GM19438 (cell line): ENCODE results near the gene EYS.
A peak's percentile ranks its signal among the peaks of the same experiment; 100 is the strongest.
"Not testable (repeated sequence)": the region's sequence is repeated elsewhere in the genome, so short reads cannot be mapped to it uniquely, and the experiment has no call there.

Experiments
- ATAC-seq: cut with Tn5 transposase; IDR thresholded peaks from one replicate; pipeline ENCODE4 v1.9.1; 2021; ENCODE audit warnings: low read depth; ENCODE audit not compliant: unreplicated experiment

The EYS gene

DNA sequence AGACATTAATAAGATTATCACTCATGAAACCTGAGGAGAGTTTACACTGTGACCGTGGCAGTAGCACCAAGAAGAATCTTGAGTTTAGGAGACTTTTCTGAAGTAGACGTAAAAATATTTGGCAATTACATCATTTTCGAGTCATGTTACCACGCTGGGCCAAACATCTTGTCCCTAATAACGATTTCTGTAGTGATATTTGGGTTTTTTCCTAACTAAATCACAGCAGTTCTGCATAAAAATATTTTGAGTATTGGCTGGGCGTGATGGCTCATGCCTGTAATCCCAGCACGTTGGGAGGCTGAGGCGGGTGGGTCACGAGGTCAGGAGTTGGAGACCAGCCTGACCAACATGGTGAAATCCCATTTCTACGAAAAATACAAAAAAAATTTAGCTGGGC, 1809.1 kb downstream of the EYS start:
- no peak for ATAC-seq

DNA sequence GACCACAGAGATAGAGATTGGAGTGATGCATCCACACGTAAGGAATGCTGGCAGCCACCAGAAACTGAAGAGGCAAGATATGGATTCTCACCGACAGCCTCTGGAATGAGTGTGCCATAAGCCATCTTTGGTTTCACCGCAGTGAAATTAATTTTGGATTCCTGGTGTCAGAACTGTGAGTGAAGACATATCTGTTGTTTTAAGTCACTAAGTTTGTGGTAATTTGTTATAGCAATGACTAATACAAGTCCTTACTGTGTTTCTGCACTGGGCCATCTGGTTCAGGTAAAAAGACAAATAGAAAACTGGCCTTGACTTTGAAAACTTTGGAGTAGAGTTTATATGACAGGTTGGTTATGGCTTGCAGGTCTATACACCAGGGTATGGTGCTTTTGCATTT, 1809.6 kb downstream of the EYS start:
- no peak for ATAC-seq

DNA sequence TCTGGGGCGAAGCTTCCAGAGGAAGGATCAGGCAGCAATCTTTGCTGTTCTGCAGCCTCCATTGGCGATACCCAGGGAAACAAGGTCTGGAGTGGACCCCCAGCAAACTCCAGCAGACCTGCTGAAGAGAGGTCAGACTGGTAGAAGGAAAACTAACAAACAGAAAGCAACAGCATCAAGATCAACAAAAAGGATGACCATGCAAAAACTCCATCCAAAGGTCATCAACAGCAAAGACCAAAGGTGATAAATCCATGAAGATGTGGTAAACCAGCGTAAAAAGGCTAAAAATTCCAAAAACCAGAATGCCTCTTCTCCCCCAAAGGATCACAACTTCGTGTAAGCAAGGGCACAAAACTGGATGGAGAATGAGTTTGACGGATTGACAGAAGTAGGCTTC, 1818.6 kb downstream of the EYS start:
- no peak for ATAC-seq

DNA sequence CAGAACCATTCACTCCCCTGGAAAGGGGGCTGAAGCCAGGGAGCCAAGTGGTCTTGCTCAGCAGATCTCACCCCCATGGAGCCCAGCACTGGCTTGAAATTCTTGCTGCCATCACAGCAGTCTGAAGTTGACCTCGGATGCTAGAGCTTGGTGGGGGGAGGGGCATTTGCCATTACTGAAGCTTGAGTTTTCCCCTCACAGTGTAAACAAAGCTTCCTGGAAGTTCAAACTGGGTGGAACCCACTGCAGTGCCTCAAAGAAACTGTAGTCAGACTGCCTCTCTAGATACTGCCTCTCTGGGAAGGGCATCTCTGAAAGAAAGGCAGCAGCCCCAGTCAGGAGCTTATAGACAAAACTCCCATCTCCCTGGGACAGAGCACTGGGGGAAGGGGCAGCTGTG, 1819.2 kb downstream of the EYS start:
- not testable (repeated sequence) for ATAC-seq

DNA sequence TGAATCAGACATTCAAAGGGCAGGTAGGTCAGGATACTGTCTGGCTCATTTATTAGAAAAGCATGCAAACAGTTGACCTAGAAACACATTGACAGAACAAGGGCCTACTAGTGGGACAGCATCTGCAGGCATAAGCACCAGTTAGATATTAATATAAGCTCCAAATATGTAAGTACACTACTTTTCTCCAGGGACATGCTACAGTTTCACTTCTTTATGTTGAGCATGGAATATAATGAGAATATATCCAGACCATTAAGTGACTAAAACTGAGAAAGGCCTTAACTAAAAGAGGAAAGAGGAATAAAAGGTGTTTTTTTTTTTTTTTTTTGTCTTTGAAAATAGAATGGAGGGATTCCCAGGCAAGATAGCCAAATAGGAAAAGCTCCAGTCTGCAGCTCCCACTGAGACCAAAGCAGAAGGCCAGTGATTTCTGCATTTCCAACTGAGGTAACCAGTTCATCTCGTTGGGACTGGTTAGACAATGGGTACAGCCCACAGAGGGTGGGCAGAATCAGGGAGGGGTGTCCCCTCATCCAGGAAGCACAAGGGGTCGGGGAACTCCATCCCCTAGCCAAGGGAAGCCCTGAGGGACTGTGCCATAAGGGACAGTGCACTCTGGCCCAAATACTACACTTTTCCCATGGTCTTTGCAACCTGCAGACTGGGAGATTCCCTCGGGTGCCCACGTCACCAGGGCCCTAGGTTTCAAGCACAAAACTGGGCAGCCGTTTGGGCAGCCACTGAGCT, 1819.8 kb downstream of the EYS start:
- no peak for ATAC-seq

DNA sequence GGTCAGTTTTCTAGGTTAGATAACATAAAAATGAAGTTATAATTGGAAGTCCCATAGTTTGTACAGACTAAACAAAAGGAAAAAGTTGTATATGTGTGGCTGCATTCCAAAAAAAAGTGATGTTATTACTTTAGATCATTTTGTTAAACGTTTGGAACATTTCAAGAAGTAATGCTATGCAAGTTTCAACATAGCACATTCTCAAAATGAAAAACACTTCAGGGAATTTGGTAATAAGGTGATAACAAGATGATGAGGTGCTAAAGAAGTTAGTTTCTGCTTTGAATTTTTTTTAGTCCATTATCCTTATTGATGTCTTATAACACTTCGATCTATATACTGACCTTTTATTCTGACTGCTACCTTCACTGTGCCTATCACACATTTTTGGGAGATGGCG, 1820.7 kb downstream of the EYS start:
- no peak for ATAC-seq

DNA sequence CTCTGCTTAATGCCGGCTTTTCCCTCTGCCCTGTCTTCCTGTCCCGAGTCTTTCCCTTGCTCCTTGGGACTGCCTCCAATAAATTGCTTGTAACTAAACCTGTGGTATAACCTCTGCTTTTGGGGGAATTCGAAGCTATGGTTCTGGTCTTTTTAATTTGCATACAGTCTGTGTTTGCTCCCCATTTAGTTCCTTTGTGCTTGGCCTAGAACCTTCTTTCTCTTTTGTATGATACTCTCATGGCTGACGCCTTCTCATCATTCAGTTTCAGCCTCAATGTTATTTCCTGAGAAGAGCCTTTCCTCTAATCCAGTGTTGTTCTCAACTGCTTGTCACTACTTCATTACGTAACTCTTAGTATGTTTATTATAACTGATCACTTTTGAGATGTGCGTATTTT, 1823.4 kb downstream of the EYS start:
- peak; percentile 57 for ATAC-seq

DNA sequence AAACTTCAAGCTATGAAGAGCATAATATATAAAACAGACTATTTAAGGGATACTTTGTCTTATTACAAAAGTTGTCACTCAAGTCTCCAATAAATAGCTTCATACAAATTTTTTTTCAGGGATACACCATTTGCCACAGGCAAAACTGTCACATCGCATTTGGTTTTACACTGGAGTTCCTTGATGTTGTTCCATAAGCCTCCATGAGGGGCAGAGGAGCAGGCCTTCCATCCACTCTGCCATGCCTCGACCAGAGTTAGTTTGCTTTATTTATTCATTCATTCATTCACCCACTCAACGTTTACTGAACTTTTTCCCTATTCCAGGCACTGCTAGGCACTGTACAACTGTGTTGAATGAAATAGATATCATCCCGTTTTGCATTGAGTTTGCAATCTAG, 1824.8 kb downstream of the EYS start:
- ATAC-seq: no peak

DNA sequence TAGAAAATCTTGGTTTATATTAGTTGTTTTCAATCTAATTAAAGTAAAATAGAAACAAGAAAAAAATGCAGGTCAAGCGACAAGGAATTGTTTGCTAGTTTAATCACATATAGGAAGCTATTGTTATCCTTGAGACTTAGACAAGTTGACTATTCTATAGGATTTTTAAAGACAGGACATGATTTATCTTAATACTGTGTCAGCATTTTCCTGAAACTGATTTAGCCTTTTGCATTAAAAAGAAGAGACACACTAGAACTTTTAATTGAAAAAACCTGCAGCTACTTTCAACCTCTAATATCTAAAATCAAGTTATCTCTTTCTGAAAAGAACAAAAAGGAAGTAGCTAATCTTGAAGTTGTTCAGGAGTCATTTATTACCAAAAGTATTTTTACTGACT, 1825.2 kb downstream of the EYS start:
- no peak for ATAC-seq

DNA sequence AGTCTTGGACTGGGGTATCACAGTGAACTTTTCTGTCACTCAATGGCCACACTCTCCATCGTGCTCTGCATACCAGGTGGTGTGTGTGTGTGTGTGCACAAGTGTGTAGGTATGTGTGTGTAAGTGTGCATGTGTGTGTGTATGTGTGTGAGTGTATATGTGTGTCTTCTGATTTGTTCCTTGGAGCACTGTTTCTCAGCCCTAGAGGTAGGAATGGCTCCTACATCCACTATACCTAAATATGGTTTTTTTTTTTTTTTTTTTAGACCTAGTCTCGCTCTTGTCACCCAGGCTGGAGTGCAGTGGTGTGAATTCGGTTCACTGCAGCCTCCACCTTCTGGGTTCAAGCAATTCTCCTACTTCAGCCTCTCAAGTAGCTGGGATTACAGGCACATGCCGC, 1834.8 kb downstream of the EYS start:
- no peak for ATAC-seq

DNA sequence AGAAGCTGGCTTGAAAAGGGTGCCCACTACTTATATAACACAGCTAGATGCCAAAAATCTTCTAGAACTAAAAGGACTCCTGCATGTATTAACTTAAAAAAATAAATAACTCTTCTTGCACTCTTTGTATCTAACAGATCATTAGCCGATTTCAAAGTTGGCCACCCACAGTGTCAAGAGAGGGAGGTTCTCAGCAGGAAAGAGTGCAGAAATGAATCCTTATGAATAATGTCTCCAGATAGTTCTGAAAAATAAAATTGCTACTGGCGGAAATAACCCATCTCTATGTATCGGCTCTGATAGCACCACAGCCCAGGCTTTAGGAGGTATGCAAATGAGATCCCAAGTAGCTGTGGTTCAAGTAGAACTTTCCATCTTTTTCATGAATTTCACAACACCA, 1838.7 kb downstream of the EYS start:
- no peak for ATAC-seq

DNA sequence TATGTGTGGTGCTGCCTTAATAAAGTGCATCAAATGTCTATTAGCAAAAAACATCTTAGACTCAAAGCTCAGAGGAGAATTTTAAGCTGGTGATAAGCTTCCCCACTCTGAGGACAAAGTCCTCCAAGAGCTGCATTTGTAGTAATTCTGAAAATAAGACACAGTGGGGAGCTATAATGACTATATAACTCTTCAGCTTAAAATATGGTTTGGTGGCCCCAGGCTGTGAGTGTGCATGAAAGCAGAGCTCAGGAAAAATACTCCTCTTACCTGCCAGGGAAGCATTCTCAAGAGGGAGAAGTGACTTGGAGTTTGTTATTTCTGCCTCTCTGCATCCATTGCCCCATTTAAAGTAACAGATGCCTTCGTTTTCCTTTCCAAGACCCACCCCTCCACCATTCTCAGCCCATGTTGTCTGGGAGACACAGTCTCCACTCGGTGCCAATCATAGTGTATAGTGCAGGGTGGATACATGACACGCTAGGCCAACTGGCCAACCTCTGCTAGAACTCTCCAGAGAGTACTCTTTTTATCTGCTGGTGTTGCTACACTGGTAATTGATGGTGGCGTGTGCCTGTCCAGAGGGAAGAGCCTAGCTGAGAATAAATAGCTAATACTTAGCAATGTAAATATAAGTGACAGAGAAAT, 1842.2 kb downstream of the EYS start:
- no peak for ATAC-seq

DNA sequence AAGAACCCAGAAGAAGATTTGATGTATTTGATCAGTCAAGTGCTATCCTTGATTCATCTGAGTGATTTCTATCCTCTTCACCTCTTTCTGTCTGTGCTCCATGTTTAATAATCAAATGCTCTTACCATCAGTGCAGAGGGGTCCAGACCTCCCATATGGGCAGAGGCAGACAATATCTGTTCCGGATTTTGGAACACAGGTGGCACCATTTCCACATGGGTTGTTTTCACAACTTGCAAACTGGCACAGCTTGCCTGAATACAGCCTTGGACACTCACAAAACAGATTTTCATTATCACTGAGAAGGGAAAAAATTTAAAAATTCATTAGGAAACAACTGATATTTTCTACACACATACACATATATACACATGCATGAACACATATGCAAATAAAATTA, 1843.0 kb downstream of the EYS start:
- no peak for ATAC-seq

DNA sequence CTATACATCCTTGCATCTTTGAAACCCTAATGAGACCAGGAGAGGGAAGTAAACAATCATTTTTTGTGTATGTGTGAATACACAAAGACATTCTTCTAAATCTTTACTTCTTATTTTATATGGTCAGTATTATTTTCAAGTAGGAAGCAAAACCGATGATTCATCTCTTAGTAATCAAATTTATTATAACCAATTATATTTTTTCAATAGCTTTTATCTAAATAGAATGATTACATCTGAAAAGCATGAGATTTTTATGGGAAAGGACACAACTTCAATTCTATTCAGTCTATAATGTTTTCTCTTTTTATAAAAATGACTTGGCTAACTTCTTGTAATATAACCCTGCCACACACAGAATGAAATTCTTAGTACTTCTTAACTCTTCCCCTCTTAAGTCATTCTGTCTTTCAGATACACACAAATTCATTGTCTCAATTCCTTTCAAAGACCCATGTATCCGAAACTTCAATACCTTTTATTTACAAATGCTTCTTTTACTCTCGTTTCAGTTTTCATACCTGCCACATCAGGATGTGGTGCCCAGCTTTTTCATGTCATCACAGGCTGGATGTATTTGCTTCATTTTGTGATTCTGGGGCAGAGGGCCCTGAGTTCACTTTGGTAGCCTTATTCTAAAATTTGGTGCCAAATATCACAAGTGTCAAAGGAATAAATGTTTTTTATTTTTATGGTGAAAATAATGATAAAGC, 1844.4 kb downstream of the EYS start:
- ATAC-seq: no peak

DNA sequence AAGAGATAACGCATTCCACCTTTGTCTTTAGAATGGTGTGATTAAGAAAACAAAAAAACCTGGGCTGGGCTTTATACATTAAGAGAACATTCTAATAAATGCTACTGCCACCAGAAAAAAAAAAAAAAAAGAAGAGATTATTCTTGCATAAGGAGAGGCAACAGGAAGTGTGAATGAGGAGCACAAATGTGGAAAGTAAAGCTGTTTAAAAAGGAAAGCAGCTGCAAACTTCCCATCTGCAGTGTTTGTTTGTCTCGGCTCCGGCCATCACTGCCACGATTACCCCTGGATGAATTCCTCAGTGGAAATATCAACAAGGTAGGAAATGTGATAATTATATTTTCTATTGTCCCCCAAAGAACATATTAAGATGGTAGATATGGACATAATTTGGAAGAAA, 1847.5 kb downstream of the EYS start:
- no peak for ATAC-seq

DNA sequence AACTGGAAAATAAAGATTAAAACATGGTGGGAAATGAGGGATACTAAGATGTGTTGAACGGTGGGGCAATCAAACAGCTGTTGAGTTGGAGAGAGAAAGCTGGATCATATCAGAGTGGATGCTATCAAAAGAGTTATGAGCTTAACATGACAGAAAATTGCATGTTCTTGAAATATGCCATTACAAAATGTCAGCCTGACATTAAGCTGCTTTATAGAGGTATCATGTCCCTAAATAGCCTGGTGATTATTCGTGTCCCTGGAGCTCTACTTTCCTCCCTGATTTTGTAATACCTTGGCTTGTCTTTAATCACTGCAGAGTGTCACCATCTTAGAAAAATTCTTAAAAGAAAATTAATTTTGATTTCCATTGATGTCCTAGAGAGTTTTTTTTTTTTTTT, 1848.3 kb downstream of the EYS start:
- ATAC-seq: no peak

DNA sequence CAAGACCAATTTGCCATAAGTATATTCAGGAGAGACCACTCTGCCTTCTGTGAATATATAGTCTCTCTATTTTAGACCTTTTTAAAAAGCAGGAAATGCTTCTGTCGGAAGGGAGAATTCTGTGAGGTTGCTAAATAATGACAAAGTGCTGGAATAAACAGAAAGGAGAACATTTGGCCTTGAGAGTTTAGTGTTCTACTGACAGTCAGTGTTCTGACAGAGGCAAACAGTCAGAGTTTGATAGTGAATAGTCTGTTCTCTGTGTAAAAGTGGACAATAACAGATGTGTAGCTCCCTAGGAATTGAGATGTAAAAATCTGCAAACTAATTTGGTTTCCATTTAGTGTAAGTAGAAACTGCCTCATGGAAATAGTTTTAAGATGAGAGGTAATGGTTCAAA, 1850.8 kb downstream of the EYS start:
- ATAC-seq: no peak

DNA sequence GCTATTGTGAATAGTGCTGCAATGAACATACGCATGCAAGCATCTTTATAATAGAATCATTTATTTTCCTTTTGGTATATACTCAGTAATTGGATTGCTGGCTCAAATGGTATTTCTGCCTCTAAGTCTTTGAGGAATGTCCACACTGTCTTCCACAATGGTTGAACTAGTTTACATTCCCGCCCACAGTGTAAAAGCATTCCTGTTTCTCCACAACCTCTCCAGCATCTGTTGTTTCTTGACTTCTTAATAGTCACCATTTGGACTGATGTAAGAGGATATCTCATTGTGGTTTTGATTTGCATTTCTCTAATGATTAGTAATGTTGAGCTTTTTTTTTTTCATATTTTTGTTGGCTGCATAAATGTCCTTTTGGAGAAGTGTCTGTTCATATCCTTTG, 1862.7 kb downstream of the EYS start:
- ATAC-seq: no peak

DNA sequence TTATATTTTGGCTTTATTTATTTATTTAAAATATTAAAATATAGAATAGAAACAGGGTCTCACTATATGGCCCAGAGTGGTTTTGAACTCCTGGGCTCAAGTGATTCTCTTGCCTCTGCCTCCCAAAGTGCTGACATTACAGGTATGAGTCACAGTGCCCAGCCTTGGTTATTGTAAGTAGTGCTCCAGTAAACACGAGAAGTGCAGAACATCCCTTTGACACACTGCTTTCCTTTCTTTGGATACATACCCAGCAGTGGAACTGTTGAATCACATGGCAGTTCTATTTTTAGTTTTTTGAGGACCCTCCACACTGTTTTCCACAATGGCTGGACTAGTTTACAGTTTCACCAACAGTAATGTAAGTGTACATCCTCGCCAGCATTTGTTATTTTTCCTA, 1867.5 kb downstream of the EYS start:
- no peak for ATAC-seq

DNA sequence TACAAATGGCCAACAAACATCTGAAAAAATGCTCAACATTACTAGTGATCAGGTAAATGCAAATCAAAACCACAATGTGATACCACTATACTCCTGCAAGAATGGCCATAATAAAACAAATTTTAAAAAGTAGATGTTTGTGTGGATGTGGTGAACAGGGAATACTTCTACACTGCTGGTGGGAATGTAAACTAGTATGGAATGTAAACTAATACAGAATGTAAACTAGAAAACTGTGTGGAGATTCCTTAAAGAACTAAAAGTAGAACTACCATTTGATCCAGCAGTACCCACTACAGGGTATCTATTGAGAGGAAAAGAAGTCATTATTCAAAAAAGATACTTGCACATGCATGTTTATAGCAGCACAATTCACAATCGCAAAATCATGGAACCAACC, 1878.3 kb downstream of the EYS start:
- ATAC-seq: not testable (repeated sequence)

DNA sequence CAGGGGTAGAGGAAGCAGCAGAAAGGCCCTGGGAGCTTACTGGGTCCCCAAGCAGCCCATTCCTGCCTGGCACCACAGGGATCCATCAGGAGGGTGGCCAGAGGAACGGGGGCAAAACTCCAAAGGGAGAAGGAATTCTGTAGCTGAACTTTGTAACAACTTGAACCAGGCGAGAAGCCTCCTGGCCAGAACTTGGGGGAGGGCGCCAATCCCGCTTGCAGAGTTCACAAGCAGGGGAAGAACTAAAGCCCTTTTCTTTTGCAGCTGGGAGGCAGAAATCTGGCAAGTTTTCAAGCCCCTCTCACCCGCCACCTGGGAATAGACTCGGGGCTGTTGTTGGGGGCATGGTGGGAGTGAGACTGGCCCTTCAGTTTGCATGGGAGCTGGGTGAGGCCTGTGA, 1882.3 kb downstream of the EYS start:
- no peak for ATAC-seq

DNA sequence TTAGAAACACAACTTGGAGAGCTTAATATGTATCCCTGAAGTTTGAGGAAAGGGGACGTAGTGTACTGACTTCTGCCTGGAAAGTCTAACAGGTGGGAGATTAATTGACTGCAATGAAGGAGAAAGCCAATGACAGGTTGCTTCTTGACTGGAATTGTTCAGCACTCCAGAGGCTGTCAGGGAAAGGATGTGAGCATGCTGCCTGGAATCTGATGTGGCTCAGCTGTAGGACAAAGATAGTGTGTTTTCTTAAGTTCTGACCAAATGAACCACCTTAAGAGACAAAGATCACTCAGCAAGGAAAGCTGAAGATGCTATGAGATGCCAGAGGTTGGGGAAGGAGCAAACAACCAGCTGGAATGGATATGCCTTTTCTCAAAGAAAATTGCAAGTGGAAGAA, 1885.6 kb downstream of the EYS start:
- no peak for ATAC-seq
